Right ventricle myocardium superior (tissue), 1 donor: ENCODE measurements around the gene CASKIN2. TPM values are rescaled to one million over a fixed set of nuclear protein-coding genes. Genes with fewer than 3 reads are reported as not detected.
A peak's percentile ranks its signal among the peaks of the same experiment; 100 is the strongest.
"Not testable (repeated sequence)": the region's sequence is repeated elsewhere in the genome, so short reads cannot be mapped to it uniquely, and the experiment has no call there.

Experiments
- ATAC-seq: fragments of 200-7000 bp; cut with Tn5 transposase; one replicate; pipeline ENCODE4 v1.9.1; 2020; ENCODE audit warnings: mild to moderate bottlenecking; ENCODE audit not compliant: poor library complexity
- DNase-seq: peaks from one replicate; pipeline ENCODE4 v3.0.0-alpha.2; 2020
- intact Hi-C: fragments of 100-400 bp; cut with DNase I; formaldehyde crosslinking; loops from one replicate; pipeline ENCODE4 v1.11.2; 2022
- total RNA-seq: library from RNA; stranded (reverse); fragmentation: NEBNext Ultra II Directional; extraction: Animal tissue kit (Norgen Biotek cat#: 25700); gene quantifications from one replicate; pipeline ENCODE4 v1.2.1, GENCODE V29; 2021
- donor health status: DM: no; HTN: yes; CAD: no; lungs with severe emphysema.

Gene CASKIN2
- total RNA-seq, 1 donor from 2014 or later: 33.3 TPM

DNA sequence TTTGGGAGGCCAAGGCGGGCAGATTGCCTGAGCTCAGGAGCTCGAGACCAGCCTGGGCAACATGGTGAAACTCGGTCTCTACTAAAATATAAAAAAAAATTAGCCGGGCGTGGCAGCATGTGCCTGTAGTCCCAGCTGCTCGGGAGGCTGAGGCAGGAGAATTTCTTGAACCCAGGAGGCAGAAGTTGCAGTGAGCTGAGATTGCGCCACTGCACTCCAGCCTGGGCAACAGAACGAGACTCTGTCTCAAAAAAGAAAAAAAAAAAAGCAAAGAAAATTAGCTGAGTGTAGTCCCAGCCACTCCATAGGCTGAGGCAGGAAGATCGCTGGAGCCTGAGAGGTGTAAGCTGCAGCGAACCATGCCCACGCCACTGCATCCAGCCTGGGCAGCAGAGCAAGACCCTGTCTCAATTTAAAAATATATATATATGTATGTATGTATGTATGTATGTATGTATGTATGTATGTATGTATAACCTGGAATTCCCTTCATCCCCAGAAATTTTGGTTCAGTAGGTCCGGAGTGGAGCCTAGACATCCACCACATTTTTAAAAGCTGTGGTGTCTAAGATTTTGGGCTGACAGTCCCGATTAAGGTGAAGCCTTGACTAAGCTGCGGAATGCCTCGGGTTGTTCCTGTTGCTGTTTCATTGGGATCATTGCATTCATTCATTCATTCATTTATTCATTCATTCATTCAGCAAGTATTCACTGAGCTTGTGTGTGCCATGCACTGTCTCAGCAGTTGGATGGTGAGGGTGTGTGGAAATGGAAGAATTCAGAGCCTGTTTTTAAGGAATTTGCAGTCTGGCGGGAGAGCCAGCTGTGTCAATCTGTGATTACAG is 33.0 kb downstream of the CASKIN2 start:
- ATAC-seq: no peak
- no peak for DNase-seq
- intact Hi-C loops: no loop called here

DNA sequence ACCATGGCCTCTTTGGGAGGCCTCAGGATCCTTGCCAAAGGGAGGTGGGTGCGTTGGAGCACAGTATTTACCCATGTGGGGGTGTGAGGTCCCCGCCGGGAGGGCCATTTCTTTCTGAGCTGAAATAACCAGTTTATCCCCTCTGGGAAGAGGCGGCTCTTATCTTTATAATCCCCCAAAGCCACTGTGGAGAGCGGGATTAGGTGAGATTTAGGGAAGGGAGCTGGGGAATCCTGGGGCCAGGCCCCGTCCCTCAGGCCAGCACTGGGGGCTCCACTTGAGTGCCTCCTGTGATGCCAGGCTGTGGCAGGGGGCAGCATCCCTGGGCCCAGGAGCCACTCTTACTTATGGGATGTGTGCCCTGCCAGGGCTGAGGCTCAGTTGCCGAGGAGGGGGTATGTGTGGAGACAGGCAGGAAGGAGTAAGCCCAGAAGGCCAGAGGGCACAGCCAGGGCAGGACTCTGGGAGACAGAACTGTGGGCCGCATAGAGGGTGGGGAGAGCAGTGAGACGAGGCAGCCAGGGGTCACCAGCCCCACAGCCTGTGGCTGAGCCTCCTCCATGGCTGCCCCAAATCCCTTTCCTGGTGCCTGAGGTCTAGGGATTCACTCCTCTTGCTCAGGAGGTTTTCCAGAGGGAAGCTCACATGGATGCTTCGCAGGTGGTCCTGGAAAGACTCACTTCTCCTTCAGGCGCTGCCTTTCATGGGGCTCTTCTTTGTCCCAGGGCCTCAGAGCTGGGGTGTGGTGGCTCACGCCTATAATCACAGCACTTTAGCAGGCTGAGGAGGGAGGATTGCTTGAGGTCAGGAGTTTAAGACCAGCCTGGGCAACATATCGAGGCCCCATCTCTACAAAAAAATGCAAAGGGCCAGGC is 33.9 kb downstream of the CASKIN2 start:
- no peak for DNase-seq
- intact Hi-C loops: no loop called here
- ATAC-seq: no peak

DNA sequence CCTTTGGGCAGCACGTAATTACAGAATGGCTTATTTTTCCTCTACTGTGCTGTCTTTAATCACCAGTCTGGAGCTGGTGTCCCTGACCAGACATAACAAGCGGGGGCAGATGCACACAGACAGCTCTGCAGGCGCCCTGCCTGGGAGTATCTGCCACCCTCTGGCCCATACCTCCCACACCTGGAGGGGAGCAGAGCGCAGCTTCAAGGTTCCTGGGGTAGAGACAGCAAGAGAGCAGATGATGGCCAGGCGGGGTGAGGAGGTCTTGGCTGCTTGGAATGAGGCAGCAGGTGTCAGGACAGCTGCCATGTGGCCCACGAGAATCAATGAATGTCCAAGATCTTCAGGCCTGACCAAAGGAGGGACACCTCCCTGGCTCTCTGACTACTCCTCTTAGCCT is 35.1 kb downstream of the CASKIN2 start:
- intact Hi-C loops: no loop called here
- no peak for DNase-seq
- ATAC-seq: no peak

DNA sequence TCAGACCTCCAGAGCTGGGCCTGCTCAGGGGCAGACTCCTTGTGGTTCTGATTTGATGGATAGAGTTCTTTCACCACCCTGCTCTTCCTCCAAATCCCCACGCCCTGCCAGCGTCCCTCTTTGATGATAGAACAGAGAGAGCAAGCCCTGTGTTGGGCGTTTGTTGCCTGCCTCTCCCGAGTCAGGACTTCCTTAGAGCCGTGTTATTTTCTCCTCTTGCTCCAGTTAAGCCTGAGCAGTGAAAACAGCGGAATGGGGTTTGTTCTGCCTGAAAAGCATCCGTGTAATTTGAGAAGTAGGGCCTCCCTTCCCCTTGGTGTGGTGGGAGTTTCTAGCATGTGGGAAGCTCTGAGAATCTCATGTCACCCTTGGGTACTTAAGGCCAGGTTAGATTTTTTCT is 36.8 kb downstream of the CASKIN2 start:
- no peak for ATAC-seq
- intact Hi-C loops: no loop called here
- DNase-seq: no peak

DNA sequence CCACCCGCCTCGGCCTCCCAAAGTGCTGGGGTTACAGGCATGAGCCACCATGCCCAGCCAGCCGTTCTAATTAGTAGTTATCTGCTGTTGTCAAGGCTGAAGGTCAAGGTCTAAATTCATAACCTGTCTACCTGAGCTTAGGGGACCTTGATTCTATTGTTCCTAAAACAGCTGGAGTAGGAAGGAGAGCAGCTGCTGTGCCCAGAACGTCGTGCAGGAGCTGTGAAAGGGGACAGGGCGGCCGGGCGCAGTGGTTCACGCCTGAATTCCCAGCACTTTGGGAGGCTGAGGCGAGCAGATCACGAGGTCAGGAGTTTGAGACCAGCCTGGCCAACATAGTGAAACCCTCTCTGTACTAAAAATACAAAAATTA is 37.9 kb downstream of the CASKIN2 start:
- ATAC-seq, intact Hi-C loops, DNase-seq: not testable (repeated sequence)

DNA sequence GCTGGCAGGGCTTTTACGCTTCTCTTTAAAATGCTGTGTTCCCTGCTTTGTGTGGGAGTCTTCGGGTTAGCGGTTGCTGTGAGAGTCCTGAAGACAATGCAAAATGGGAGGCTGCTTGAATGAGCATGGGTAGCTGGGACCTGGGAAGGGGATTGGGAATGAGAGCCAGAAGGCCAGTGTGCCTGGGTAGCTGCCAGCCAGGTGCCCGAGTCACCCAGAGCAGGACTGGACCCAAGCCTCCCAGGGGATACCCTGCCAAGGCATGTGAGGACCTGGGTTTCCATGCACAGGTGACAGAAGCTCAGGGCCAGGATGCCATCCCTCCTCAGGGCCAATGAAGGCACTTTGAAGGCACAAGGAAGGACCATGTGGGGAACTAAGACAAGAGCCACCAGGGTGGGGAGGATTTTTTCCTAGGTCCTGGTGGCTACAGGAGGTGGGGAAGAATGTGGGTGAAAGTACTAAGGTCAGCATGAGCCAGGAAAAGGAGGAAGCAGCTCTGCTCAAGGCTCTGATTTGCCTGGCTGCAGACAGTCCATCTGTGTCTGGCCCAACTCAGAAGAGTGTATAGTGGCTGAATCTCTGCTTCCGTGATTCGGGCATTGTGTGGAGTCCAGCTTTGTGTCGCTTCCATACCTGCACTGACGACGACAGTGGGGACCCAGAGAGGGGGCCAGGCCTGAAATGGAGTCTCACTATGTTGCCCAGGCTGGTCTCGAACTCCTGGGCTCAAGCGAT is 38.4 kb downstream of the CASKIN2 start:
- DNase-seq: no peak
- ATAC-seq: no peak

DNA sequence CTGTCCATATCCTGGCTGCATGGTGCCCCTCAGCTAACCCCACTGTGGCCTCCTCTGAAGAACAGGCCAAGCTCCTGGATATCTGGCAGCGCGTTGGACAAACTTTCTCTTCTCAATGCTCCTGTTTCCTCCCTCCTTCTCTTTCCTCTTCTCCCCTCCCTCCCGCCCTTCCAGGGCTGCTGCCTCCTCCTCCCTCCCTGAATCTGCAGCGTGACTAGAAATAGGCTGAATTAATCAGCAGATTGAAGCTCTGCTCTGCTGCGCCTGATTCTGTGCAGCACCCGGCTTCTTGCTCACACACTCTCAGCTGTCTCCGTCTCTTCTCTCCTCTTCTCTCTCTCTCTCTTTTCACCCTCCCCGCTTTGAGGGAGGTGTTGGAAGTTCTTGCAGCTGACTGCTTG is 39.1 kb downstream of the CASKIN2 start:
- ATAC-seq (peak; percentile 72), DNase-seq (no peak)
- intact Hi-C loops: no loop called here

More for the DNA sequence above, 38.4 kb downstream of the CASKIN2 start:
- intact Hi-C loops: no loop called here

DNA sequence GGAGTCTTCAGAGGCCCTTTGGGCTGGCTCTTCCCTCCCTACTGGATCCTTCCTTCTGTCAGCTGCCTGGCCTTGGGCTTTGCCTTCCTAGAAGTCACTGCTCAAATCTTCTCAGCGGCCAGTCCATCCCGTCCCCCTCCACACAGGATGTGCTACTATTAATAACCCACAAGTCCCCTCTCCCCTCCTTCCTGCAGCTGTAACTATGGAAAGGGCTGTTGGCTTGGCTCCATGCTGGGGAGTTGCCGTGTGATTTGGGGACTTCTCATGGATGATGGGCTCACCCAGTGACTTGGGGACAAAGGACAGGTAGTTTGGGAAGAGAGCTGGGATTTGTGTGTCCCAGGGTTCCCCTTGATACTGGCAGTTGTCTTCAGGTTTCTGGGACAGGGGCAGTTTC is 39.5 kb downstream of the CASKIN2 start:
- ATAC-seq (peak; percentile 81), DNase-seq (no peak)
- intact Hi-C loops: no loop called here

DNA sequence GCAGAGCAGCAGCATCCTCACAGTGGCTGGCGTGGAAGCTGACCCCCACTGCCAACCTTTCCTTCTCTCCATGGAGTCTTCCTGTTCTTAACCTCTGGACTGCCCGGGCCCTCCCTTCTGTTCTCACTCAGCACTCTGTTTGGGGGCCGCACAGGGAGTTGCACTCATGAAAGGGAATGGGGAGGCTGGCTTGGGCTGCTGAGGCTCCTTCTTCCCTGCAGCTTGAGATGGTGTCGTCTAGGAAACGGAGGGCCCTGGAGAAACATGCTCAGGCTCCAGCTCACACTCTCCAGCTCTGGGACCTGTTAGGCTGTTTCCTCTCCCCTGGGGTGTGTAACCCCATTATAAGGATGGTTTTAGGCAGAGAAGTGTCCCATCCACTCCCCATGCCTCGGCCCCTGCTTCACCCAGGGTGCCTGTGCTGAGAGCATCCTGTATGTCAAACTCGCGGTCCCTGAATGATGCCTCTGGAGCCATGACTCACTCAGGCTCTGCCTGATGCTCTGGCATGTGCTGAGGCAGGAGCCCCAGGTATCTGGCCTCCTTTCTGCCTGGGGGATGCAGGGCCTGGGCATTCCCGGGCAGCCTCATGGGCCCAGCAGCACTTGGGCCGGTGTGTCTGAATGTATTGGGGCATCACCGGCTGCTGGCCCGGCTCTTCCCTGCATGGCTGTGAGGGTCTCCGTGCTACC is 40.0 kb downstream of the CASKIN2 start:
- peak; percentile 16 for ATAC-seq
- no peak for DNase-seq
- intact Hi-C loops: no loop called here

DNA sequence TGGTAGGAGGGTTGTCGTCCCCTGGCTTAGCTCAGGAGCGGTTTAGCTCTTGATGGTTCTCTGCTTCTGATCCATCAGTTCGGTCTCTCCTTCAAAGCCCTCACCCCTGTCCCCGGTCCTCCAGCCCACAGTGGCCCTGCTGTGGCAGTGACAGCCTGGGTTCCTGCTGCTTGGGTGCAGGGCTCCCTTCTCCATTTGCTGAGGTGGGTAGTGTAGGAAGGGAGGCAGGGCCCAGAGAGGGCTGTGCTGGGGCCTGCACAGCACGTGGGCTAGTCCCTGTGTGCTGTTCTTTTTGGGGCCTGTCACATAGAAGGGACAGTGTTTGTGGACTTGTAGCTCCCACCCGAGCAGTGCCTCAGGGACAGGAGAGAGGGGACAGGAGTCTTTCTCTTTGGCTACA is 40.6 kb downstream of the CASKIN2 start:
- ATAC-seq: no peak

DNA sequence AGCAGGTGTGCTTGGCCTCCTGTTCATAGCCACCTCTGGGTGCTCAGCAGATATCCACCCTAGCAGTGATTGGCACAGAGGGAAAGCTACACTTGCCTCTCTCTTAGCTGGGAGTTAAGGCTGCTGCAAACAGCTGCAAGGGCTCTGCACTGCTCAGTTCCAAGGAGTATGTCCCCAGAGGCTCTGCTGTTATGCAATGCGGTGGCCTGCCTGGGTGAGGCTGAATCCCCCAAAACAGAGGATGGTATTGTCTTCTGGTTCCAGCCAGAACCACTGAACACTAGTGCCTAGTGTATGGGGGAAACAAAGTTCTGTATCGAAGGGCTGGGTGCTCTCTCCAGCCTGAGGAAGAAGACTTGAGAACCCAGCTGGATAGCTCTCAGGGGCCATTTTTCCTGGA is 42.1 kb downstream of the CASKIN2 start:
- ATAC-seq (peak; percentile 54), DNase-seq (peak; percentile 72)
- intact Hi-C loops: no loop called here

More for the DNA sequence above, 40.6 kb downstream of the CASKIN2 start:
- DNase-seq: no peak
- intact Hi-C loops: no loop called here

DNA sequence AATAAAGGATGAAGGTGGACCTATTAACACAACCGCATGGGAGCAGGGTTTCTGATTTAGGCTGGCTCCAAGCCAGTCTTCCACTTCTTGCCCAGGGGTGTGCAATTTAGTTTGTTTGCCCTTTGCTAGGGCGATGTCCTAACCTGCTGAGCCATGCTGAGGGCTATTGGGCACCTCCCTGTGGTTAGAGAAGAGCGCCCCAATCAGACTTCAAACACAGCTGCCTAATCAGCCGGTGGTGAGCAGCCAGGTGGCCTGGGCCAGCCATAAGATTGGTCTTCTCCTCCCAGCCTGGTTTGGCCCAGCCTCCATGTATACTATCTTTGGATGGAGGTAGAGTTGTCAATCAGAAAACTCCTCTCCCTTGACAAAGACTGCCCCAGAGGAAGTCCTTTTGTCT is 43.2 kb downstream of the CASKIN2 start:
- ATAC-seq (no peak), DNase-seq (no peak)
- intact Hi-C loops: no loop called here

DNA sequence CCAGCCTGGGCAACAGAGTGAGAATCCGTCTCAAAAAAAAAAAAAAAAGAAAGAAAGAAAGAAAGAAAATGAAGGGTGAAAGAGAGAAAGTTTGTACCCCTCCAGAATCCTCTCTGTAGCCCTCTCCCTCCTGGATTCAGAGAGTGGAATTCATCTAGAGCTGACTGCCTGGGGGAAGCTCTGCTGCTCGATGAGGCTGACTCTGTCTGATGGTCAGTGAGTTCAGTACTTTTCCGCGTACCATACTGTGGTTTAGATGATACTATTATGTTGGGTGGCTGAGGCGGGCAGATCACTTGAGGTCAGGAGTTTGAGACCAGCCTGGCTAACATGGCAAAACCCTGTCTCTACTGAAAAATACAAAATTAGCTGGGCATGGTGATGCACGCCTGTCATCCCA is 44.1 kb downstream of the CASKIN2 start:
- ATAC-seq: no peak
- DNase-seq: no peak
- intact Hi-C loops: no loop called here

DNA sequence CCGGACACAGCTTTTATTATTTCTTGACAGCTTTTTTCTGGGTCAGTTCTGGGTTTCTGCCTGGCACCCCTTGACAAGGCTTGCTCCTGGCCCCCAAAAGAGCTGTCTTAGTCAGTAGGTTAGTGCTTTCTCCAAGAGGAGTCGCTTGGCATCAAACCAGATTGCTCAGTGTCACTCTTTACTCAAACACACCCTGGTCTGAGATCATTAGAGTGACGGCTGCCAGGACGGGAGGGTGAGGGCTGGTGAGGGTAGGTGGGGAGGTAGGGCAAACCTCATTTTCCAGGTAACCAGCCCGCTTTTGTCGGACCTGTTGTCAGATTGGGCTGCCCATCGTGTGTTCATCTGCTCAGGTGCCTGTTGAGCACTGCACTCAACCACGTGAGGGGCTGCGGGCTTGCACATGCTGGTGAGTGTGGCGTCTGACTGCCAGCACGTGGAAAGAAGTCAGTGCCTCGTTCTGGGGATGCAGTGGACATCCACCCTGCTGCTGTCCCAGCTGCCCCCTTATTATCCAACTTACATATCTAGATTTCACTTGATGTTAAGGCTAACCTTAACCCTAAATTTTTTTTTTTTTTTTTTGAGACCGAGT is 46.5 kb downstream of the CASKIN2 start:
- DNase-seq (no peak), ATAC-seq (peak; percentile 27)
- intact Hi-C loops: no loop called here

DNA sequence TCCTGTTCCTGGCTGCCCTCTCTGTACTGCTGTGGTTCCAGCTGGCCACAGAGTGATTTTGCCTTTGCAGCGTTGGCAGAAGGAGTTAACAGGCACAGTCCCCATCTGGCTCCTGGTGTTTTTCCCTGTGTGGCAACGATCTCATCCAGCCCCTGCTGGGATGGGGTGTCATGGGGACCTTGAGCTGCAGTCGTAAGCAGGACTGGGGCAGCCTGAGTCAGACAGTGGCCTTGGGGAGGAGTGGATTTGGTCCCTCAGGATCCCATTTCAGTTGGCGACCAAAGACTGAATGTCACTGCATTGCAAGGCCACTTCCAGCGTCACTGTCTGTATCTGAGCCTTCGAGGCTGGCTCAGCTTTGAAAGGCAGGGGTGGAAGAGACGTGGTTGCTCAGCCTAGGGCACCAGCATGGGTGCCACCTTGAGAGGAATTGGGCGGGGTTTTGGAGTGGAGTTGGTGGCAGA is 47.0 kb downstream of the CASKIN2 start:
- DNase-seq (no peak), ATAC-seq (peak; percentile 47)
- intact Hi-C loops: no loop called here

DNA sequence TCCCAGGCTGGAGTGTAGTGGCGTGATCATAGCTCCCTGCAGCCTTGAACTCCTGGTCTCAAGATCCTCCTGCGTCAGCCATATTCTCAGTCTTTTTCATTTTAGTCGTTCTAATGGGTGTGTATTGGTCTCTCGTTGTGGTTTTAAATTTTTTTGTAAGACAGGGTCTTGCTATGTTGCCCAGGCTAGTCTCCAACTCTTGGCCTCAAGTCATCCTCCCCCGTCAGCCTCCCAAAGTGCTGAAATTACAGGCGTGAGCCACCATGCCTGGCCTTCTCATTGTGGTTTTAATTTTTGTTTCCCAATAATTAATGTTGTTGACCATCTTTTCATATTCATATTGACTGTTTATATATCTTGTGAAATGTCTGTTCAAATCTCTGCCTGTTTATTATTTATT is 50.3 kb downstream of the CASKIN2 start:
- no peak for ATAC-seq
- intact Hi-C loops: no loop called here
- DNase-seq: no peak

DNA sequence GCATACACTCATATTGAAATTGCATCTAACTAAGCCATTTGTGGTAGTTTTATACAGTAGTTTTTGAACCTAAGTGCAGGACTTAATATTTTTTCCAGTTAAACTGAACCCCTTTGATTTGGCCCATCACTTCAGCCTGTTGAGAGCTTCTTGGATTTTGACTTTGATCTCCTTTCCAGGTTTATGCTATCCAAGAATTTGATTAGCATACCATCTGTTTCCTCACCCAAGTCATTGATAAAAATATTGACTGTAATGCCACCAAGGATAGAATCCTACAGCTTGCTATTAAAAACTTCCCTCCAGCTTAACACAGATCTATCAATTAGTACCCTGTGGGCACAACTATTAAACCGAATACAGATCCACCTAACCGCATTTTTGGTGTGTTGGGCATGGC is 51.7 kb downstream of the CASKIN2 start:
- DNase-seq: no peak
- intact Hi-C loops: no loop called here

DNA sequence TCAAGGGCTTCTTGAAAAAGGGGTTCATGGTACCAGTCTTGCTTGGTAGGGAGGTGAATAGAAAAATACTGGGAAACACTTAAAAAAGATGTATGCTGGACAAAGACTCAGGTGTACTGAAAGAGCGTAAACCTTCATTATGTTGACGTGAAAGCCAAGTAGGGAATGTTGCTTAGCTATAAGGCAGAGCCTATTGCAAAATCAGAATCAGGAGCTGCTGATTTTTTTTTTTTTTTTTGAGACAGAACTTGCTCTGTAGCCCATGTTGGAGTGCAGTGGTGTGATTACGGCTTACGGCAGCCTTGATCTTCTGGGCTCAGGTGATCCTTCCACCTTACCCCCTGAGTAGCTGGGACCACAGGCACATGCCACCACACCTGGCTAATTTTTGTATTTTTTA is 55.0 kb downstream of the CASKIN2 start:
- no peak for ATAC-seq
- intact Hi-C loops: no loop called here
- DNase-seq: no peak

More for the DNA sequence above, 51.7 kb downstream of the CASKIN2 start:
- no peak for ATAC-seq
